Measurements from ENCODE around the gene RBM12.

Gene RBM12

GRCh38 chr20:35627121-35627520 is 37.6 kb downstream of the RBM12 start:
- Histone ChIP-seq H3K4me1 (ENCODE audit: insufficient read depth, low read length, severe bottlenecking) (no peaks in the 10 kb centered on the region), H3K36me3 (ENCODE audit: insufficient read depth, low read length) (peaks cover 73% of the 10 kb centered on the region), H3K4me3 (ENCODE audit: low read depth, low read length, poor library complexity, severe bottlenecking) (no peak overlapping the region), H3K27ac (ENCODE audit: low read depth, low read length, poor library complexity, severe bottlenecking) (no peak overlapping the region), H3K9me3 (ENCODE audit: low read length) (no peaks in the 10 kb centered on the region), H3K79me2 (ENCODE audit: insufficient read depth, low read length) (no peaks in the 10 kb centered on the region), H3K9ac (ENCODE audit: low read length) (no peak overlapping the region), H3K9me2 (ENCODE audit: low read depth, low read length) (no peaks in the 10 kb centered on the region), H3K27me3 (ENCODE audit: insufficient read depth, low read length) (no peaks in the 10 kb centered on the region), H3F3A (ENCODE audit: insufficient read depth, low read length) (no peaks in the 10 kb centered on the region), H3K4me2 (ENCODE audit: low read length) (no peak overlapping the region), H4K20me1 (ENCODE audit: insufficient read depth, low read length) (no peaks in the 10 kb centered on the region), H2AFZ (ENCODE audit: low read length) (no peak overlapping the region)
- TF ChIP-seq EZH2 (IDR thresholded peaks at IDR 0.05; ENCODE audit: borderline replicate concordance, low read length) (no peak), CTCF (IDR thresholded peaks at IDR 0.05; ENCODE audit: low read length) (no peak)

GRCh38 chr20:35626386-35627001 is 38.2 kb downstream of the RBM12 start:
- no peak overlapping the region for H3K4me2 ChIP-seq (ENCODE audit: low read length)
- TF ChIP-seq CTCF (IDR thresholded peaks at IDR 0.05; ENCODE audit: low read length) = no peak
- no peak for TF ChIP-seq EZH2 (IDR thresholded peaks at IDR 0.05; ENCODE audit: borderline replicate concordance, low read length)
- no peaks in the 10 kb centered on the region for H3K79me2 ChIP-seq (ENCODE audit: insufficient read depth, low read length)
- no peaks in the 10 kb centered on the region for H3K4me1 ChIP-seq (ENCODE audit: insufficient read depth, low read length, severe bottlenecking)
- H3K36me3 ChIP-seq (ENCODE audit: insufficient read depth, low read length) = peaks cover 67% of the 10 kb centered on the region
- H3K27me3 ChIP-seq (ENCODE audit: insufficient read depth, low read length) = no peaks in the 10 kb centered on the region
- no peak overlapping the region for H3K4me3 ChIP-seq (ENCODE audit: low read depth, low read length, poor library complexity, severe bottlenecking)
- no peak overlapping the region for H3K27ac ChIP-seq (ENCODE audit: low read depth, low read length, poor library complexity, severe bottlenecking)
- H3K9ac ChIP-seq (ENCODE audit: low read length) = no peak overlapping the region
- H4K20me1 ChIP-seq (ENCODE audit: insufficient read depth, low read length) = no peaks in the 10 kb centered on the region
- H3F3A ChIP-seq (ENCODE audit: insufficient read depth, low read length) = no peaks in the 10 kb centered on the region
- no peaks in the 10 kb centered on the region for H3K9me3 ChIP-seq (ENCODE audit: low read length)
- H3K9me2 ChIP-seq (ENCODE audit: low read depth, low read length) = no peaks in the 10 kb centered on the region
- no peak overlapping the region for H2AFZ ChIP-seq (ENCODE audit: low read length)

GRCh38 chr20:35625584-35626385 is 38.9 kb downstream of the RBM12 start:
- no peak overlapping the region for H3K27ac ChIP-seq (ENCODE audit: low read depth, low read length, poor library complexity, severe bottlenecking)
- no peak for TF ChIP-seq CTCF (IDR thresholded peaks at IDR 0.05; ENCODE audit: low read length)
- no peak for TF ChIP-seq EZH2 (IDR thresholded peaks at IDR 0.05; ENCODE audit: borderline replicate concordance, low read length)
- H2AFZ ChIP-seq (ENCODE audit: low read length) = no peak overlapping the region
- H3K79me2 ChIP-seq (ENCODE audit: insufficient read depth, low read length) = no peaks in the 10 kb centered on the region
- H3K9ac ChIP-seq (ENCODE audit: low read length) = no peak overlapping the region
- peaks cover 60% of the 10 kb centered on the region for H3K36me3 ChIP-seq (ENCODE audit: insufficient read depth, low read length)
- no peaks in the 10 kb centered on the region for H3K27me3 ChIP-seq (ENCODE audit: insufficient read depth, low read length)
- H3K9me3 ChIP-seq (ENCODE audit: low read length) = no peaks in the 10 kb centered on the region
- no peak overlapping the region for H3K4me3 ChIP-seq (ENCODE audit: low read depth, low read length, poor library complexity, severe bottlenecking)
- H3K9me2 ChIP-seq (ENCODE audit: low read depth, low read length) = no peaks in the 10 kb centered on the region
- no peak overlapping the region for H3K4me2 ChIP-seq (ENCODE audit: low read length)
- H4K20me1 ChIP-seq (ENCODE audit: insufficient read depth, low read length) = no peaks in the 10 kb centered on the region
- H3F3A ChIP-seq (ENCODE audit: insufficient read depth, low read length) = no peaks in the 10 kb centered on the region
- no peaks in the 10 kb centered on the region for H3K4me1 ChIP-seq (ENCODE audit: insufficient read depth, low read length, severe bottlenecking)
